RCC 7860 (cell line): ENCODE measurements around the gene NGF.
"Not testable (repeated sequence)": the region's sequence is repeated elsewhere in the genome, so short reads cannot be mapped to it uniquely, and the experiment has no call there.

Experiments
- DNase-seq: peaks from one replicate; pipeline ENCODE4 v3.0.0-alpha.2; 2015; ENCODE audit warnings: low spot score
- FAIRE-seq: peaks from 2 replicates; lab custom pipeline; 2012; peaks lifted over from hg19 to GRCh38; lab: Jason Lieb, UNC

The NGF gene

GRCh38 chr1:115311474-115311989, 26.5 kb downstream of the NGF start:
- DNase-seq (no peak), FAIRE-seq (no peak)

GRCh38 chr1:115310581-115311473, 27.2 kb downstream of the NGF start:
- DNase-seq (no peak), FAIRE-seq (no peak)

GRCh38 chr1:115309504-115309903, 28.5 kb downstream of the NGF start:
- FAIRE-seq, DNase-seq: not testable (repeated sequence)

GRCh38 chr1:115308969-115309368, 29.1 kb downstream of the NGF start:
- FAIRE-seq: no peak
- DNase-seq: no peak

GRCh38 chr1:115307661-115308060, 30.4 kb downstream of the NGF start:
- DNase-seq: no peak
- FAIRE-seq: no peak

GRCh38 chr1:115306146-115306545, 31.9 kb downstream of the NGF start:
- no peak for FAIRE-seq
- DNase-seq: no peak

GRCh38 chr1:115303364-115303763, 34.7 kb downstream of the NGF start:
- no peak for DNase-seq
- FAIRE-seq: no peak

- DNase-seq: peak; percentile 84
- peak; percentile 73 for FAIRE-seq
Observed at GRCh38 chr1:115302390-115302961, 35.6 kb downstream of the NGF start.

GRCh38 chr1:115301438-115302020, 36.5 kb downstream of the NGF start:
- FAIRE-seq (no peak), DNase-seq (no peak)

- DNase-seq (peak; percentile 83), FAIRE-seq (peak; percentile 73)
Observed at GRCh38 chr1:115300087-115300876, 37.8 kb downstream of the NGF start.

- DNase-seq (peak; percentile 40), FAIRE-seq (peak; percentile 61)
Observed at GRCh38 chr1:115299266-115299665, 38.8 kb downstream of the NGF start.

GRCh38 chr1:115296981-115297380, 41.1 kb downstream of the NGF start:
- DNase-seq (peak; percentile 40), FAIRE-seq (peak; percentile 77)

- FAIRE-seq (no peak), DNase-seq (no peak)
Observed at GRCh38 chr1:115295904-115296696, 41.9 kb downstream of the NGF start.

- DNase-seq: no peak
- FAIRE-seq: no peak
Observed at GRCh38 chr1:115293899-115294298, 44.1 kb downstream of the NGF start.

GRCh38 chr1:115293006-115293405, 45.0 kb downstream of the NGF start:
- no peak for FAIRE-seq
- no peak for DNase-seq

- FAIRE-seq: peak; percentile 77
Observed at GRCh38 chr1:115291741-115292140, 46.3 kb downstream of the NGF start.

GRCh38 chr1:115289940-115290339, 48.1 kb downstream of the NGF start:
- no peak for DNase-seq

More at GRCh38 chr1:115291741-115292140, 46.3 kb downstream of the NGF start:
- peak; percentile 77 for DNase-seq

GRCh38 chr1:115288591-115289198, 49.4 kb downstream of the NGF start:
- DNase-seq: no peak
- FAIRE-seq: no peak

More at GRCh38 chr1:115289940-115290339, 48.1 kb downstream of the NGF start:
- no peak for FAIRE-seq

GRCh38 chr1:115286431-115287205, 51.4 kb downstream of the NGF start:
- FAIRE-seq (no peak), DNase-seq (no peak)
